ENCODE measurements around the gene CCDC6.
A peak's percentile ranks its signal among the peaks of the same experiment; 100 is the strongest.
"Not testable (repeated sequence)": the region's sequence is repeated elsewhere in the genome, so short reads cannot be mapped to it uniquely, and the experiment has no call there.

The CCDC6 gene

DNA sequence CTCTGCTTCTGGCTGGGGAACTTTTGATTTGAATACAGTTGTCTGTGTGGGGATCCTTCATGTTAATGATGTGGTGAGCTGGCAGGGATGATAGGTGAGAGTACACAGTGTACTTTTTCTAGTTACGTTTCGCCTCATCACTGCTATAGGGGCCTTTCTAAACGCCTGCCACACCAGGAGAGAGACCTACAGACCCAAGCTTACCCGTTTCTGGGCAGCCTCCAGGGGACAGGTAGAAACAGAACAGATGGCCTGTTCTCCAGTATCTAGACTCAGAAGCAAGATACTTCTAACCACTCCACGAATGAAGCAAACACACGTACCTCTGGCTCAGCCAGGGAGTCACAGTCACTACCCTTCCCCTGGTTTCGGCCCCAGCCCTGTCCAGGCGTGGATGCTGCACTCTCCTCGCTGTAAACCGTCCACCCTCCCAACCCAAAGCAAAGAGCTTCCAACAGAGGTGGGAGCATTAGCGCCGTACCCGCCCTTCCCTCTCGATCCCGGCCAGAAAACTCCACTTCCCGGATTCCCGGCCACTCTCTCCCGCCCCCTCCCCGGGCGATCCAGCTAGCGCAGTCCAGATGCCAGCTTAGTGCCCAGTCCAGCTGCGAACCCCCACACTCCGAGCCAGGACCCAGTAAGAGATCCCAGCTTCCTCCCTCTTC, 1.2 kb downstream of the CCDC6 start:
- DNase-seq = peak; percentile 30

DNA sequence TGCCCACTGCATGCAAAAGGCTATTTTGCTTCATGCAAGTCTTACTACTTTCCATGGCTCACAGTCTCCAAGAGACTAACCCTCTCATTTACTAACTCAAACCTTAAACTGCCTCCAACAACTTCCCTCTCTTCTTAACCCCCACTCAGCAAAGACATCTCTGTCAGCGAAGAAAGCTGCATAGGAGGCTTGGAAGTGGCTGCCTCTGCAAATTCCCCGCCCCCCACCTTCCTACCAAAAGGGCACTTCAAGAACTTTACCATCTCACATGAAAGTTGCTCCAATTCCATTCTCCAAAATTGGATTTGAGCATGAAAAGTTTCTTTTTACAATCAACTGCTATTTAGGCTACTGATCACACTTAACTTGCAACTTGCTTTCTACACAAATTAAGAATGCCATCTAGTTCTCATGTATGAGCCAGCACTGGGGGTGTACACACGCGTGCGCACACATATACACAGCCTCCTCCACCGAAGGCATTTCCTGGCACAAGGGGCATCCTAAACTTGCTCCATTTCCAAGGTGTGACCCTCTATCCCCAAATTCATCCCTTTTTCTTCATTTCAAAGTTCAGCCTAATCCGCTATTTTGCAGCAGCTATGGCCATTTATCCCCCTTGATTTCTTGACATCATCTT, 1.8 kb downstream of the CCDC6 start:
- no peak for DNase-seq

DNA sequence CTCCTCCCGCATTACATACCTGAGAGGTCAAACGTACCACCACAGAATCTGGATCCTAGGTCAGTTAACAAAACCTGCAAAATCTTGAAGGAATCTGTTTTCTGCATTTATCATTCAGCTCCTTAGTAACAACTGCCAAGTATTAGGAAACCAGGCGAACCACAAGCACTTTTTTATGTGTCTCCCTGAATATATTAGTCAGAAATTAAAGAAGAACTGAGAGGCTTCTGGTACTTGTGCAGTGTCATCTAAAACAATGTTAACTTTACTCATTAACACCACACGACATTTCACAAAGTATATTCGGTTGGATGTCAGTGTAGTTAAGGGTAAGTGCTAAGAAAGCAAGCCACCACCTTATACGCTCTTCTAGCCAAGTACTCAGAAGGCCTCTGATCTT, 2.5 kb downstream of the CCDC6 start:
- DNase-seq = no peak

DNA sequence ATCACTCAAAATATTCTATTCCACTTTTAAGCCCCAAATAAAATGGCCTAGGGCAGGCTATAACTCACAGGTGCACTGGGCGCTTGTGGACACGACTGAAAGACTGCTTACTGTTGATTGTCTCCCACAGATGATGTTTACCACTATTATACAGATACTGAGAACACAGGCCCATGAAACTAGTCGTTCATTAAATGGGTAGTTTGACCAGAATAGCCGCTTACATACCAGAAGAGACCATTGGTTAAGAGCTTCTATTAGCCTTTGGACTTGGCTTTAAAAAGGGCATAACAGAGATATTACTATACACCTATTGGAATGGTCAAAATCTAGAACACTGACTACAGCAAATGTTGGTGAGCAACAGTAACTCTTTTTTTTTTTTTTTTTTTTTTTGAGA, 4.3 kb downstream of the CCDC6 start:
- DNase-seq = no peak

- no peak for DNase-seq
Measured at GRCh38 chr10:59901470-59901869, 4.9 kb downstream of the CCDC6 start.

DNA sequence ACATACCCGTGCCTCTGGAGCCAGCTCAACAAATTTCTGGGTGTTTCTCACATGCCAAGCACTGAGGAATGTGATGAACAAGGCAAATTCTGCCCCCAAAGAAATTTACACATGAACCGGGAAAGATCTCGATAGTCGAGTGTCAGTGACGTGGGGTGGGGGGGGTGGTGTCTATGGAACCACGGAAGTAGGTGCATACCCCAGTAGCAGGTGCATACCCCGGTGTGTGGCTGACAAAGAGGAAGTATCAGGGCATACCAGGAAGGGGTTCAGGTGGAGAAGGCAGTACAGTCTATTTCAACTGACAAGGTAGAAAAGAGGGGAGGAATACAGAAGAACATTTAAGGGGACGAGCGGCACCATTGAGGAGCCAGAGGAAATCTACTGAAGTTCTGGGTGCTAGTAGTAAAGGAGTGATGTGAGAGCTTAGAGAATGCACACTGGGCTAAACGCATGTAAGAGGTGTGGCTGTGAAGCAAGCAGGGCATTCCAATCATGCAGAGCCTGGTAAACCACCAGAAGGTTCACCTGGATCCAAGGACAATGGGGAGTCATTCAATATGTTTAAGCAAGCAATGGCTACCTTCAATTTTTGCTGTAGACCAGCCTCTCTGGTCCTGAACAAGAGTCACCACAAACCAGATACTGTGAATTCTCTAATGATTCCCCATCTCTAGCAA, 6.2 kb downstream of the CCDC6 start:
- DNase-seq = no peak

- no peak for DNase-seq
Measured at GRCh38 chr10:59898125-59898835, 8.1 kb downstream of the CCDC6 start.

DNA sequence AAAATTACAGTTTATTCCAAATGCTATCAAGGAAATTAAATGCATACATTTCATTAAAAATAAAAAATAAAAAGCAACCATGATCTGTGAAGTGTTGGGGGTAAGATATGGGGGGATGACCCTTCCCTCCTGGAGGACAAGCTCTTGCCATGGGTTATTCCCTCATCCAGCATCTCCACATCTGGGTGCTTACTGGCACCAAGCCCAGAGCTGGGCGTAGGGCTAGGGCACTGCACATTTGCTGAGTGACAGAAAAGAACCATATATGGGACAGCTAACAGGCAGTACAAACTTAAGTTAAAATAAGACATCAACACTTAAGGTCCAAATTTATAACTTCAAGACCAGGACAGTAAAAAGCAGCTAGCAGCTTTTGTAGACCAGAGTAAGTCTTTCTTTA, 10.2 kb downstream of the CCDC6 start:
- DNase-seq = no peak

- no peak for DNase-seq
Measured at GRCh38 chr10:59895629-59896116, 10.7 kb downstream of the CCDC6 start.

GRCh38 chr10:59894114-59894513, 12.2 kb downstream of the CCDC6 start:
- DNase-seq = no peak

- DNase-seq = no peak
Measured at GRCh38 chr10:59892697-59893096, 13.7 kb downstream of the CCDC6 start.

DNA sequence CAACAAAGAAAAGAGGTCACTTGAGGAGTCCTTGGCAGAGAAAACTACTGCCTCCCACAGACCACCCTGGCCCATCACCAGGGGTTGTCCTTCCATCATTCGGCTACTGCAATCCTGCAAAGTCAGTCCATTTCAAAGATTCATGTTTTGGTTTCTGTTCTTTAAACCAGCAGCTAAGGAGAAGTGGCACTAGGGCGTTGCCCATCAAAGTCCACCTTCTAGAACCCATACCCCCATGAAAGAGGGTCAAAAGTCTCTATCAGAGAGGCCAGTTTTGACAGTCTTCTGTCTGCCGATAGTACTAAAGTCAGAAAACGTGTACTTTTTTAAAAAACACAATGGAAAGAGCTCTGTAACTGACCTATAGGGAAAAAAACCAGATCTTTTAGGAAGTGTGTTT, 14.4 kb downstream of the CCDC6 start:
- DNase-seq = no peak

DNA sequence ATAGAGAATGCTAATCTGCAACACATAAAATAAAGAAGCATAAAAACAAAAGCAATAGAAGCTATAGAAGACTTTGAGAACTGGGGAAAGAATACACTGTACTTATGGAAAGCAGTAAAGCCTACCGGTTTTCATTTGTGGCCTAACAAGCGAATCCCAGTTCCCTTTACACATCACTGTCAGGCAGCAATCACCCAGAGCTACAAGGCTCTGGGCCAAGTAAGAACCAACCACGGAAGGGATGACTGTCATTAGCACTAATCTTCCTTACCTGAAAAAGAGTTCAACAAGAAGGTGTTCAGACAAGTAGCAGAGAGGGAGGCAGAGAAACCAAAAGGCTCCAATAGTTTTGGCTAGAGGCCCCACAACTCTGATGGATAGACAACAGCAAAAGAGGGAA, 15.0 kb downstream of the CCDC6 start:
- no peak for DNase-seq

DNA sequence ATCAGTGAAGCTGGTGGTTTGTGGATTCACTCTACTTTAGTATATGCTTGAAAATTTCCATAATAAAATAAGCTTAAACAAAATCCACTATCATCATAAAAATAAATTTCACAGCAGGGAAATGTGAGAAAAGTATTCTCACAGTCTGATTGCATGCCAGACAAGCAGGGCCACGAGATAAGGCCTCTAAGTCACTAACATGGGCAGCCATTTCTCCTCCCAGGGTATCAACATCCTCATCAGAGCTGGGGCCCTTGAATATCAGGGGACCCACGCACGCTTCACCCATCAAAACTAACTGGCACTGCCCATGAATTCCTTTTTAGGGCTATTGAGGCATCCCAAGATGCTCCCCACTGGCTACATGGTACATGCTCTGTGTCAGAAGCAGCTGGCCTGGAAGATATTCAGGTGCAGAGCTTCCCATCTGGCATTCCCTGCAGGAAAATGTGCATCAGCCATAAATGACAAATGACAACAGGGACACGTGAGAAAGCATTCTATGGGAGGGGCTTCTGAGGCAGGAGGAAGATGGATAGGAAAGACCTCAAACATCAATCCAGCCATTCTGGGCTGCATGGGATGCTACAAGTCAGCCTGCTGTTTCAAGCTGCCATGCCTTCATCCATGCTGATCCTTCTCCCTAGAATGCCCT, 17.4 kb downstream of the CCDC6 start:
- DNase-seq = no peak

DNA sequence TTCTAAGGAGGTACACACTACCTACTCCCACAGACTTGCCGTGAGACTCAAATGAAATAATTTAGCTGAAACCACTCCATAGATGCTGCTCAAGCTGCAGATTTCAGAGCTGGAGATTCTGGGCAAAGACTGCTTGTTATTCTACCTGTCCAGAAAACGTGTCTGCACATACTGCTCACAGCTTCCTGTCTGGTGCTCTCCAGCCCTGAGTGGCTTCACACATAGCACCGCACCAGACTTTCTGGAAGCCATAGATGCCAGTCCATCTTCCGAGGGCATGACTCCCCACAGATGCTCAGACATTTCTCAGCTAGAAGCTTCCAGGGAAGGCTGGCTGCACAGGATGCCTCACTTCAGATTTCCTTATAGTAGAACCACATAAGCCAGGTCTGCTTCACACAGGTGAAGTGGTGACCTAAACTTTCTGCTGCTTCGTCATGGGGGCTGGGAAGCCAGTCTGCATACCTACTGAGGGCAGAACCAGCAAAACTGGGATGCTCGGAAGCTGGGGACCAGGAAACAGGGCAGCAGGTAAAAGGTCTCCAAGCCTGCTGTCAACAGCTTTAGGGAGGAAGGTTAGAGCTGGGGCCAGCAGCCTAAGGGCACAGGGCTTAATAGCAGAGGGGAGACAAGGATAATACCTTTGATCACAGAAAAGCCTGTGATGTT, 18.2 kb downstream of the CCDC6 start:
- DNase-seq = no peak

GRCh38 chr10:59887006-59887405, 19.4 kb downstream of the CCDC6 start:
- peak; percentile 40 for DNase-seq

DNA sequence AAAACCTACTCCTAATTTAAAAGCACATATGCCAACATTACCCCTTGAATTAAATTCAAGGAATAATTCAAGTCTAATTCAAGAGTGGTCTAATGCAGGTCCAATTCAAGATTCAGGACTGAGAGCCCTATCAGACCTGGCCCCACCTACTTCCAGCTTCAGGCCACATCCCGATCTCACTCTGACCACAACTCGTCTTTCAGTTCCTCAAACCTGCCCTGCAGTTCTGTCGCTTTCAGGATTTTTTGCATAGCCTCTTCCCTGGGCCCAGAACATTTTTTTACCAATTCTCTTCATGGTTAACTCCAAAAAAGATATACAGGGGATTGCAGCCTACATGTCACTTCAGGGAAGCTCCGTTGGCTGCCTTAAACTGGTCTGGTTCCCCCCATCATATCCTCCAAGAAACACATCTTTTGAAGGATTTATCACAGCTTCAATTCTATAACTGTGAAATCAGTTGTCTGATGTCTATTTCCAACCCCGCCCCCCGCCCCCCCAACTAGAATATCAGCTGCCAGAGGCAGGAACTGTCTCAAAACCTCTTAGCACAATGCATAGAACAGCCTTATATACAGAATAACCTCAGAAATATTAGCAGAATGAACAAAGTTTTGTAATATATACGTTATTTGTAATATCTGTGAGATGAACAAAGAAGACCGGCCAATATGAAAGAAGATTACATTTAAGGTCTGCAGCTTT, 20.8 kb downstream of the CCDC6 start:
- DNase-seq = no peak

DNA sequence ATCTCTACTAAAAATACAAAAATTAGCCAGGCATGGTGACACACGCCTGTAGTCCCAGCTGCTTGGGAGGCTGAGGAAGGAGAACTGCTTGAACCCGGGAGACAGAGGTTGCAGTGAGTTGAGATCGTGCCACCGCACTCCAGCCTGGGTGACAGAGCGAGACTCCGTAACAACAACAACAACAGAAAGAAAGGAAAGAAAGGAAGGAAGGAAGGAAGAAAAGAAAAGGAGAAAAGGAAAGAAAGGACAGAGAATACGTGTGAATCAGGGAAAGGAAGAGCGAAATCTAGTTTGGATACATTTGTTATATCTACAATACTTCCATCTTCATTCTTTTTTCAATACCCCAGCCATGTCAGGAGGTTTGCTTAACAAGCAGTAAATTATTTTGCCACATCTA, 21.5 kb downstream of the CCDC6 start:
- DNase-seq = not testable (repeated sequence)

- DNase-seq = no peak
Measured at GRCh38 chr10:59881640-59882039, 24.7 kb downstream of the CCDC6 start.

GRCh38 chr10:59880971-59881510, 25.3 kb downstream of the CCDC6 start:
- peak; percentile 63 for DNase-seq

DNA sequence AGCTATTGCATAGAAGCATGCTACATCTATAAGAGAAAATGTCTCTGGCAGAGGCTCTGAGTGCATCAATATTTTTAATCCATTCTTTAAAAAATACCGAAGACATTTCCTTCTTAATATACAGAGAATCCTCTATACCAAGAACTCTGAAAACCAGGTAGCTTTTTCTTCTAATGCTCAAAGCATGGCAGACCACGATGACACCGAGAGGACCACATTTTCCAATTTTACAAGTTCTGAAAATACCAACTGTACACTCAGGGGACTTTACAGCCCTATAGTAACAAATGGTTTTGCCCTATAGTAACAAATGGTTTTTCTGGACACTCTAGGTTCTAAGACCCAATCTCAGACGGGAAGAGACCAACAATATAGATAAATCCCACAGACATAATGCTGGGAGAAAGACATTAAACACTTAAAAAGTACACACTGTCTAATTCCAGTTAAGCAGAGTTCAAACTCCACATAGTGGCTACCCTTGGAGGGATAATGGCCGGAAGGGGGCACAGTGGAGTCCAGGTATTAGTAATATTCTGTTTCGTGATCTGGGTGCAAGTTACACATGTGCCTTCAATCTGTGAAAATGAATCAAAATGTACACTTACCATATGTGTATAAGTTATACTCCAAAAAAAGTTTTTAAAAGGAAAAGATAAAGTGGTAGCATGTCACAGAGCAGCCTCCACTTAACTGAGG, 26.2 kb downstream of the CCDC6 start:
- no peak for DNase-seq
